ENCODE measurements around the gene OTOP1. TPM values are rescaled to one million over a fixed set of nuclear protein-coding genes. Genes with fewer than 3 reads are reported as not detected.
"Not testable (repeated sequence)": the region's sequence is repeated elsewhere in the genome, so short reads cannot be mapped to it uniquely, and the experiment has no call there.

Gene OTOP1
- total RNA-seq, 2 donors from 2014 or later, result not detected

- no peak overlapping the region for H3K4me3 Mint-ChIP-seq
- no peak overlapping the region for H3K27ac Mint-ChIP-seq
- DNase-seq, result no peak
- ATAC-seq, result no peak
- H3K4me1 Mint-ChIP-seq, result no peaks in the 10 kb centered on the region
- H3K36me3 Mint-ChIP-seq (ENCODE audit: low read depth), result peaks cover 3% of the 10 kb centered on the region
- H3K9me3 ChIP-seq (ENCODE audit: control insufficient read depth, low read length, poor library complexity, severe bottlenecking), result no peaks in the 10 kb centered on the region
- peaks cover 47% of the 10 kb centered on the region for H3K27me3 Mint-ChIP-seq
Observed at GRCh38 chr4:4217113-4217512, 9.6 kb downstream of the OTOP1 start.

GRCh38 chr4:4216648-4217047 is 10.1 kb downstream of the OTOP1 start:
- H3K36me3 Mint-ChIP-seq (ENCODE audit: low read depth), result peaks cover 3% of the 10 kb centered on the region

GRCh38 chr4:4213674-4214073 is 13.1 kb downstream of the OTOP1 start:
- H3K4me1 Mint-ChIP-seq; H3K27ac Mint-ChIP-seq; H3K9me3 ChIP-seq (ENCODE audit: control insufficient read depth, low read length, poor library complexity, severe bottlenecking); ATAC-seq; H3K4me3 Mint-ChIP-seq; H3K36me3 Mint-ChIP-seq (ENCODE audit: low read depth); DNase-seq: not testable (repeated sequence)
- peaks cover 63% of the 10 kb centered on the region for H3K27me3 Mint-ChIP-seq

More at GRCh38 chr4:4216648-4217047, 10.1 kb downstream of the OTOP1 start:
- H3K27ac Mint-ChIP-seq, result no peak overlapping the region
- H3K9me3 ChIP-seq (ENCODE audit: control insufficient read depth, low read length, poor library complexity, severe bottlenecking), result no peaks in the 10 kb centered on the region
- H3K4me3 Mint-ChIP-seq, result no peak overlapping the region
- DNase-seq, result no peak
- no peaks in the 10 kb centered on the region for H3K4me1 Mint-ChIP-seq
- peaks cover 43% of the 10 kb centered on the region for H3K27me3 Mint-ChIP-seq
- no peak for ATAC-seq

GRCh38 chr4:4206204-4206603 is 20.5 kb downstream of the OTOP1 start:
- H3K27me3 Mint-ChIP-seq, result peaks cover 62% of the 10 kb centered on the region
- H3K4me3 Mint-ChIP-seq, result no peak overlapping the region
- DNase-seq (no peak), ATAC-seq (no peak)
- no peak overlapping the region for H3K27ac Mint-ChIP-seq
- no peaks in the 10 kb centered on the region for H3K4me1 Mint-ChIP-seq
- H3K36me3 Mint-ChIP-seq (ENCODE audit: low read depth), result peaks cover 3% of the 10 kb centered on the region
- H3K9me3 ChIP-seq (ENCODE audit: control insufficient read depth, low read length, poor library complexity, severe bottlenecking), result no peaks in the 10 kb centered on the region

GRCh38 chr4:4204401-4204745 is 22.4 kb downstream of the OTOP1 start:
- Mint-ChIP-seq H3K4me3 (no peak overlapping the region), H3K27ac (no peak overlapping the region), H3K27me3 (peaks cover 46% of the 10 kb centered on the region), H3K36me3 (ENCODE audit: low read depth) (peaks cover 3% of the 10 kb centered on the region), H3K4me1 (no peaks in the 10 kb centered on the region)
- ATAC-seq, result no peak
- no peaks in the 10 kb centered on the region for H3K9me3 ChIP-seq (ENCODE audit: control insufficient read depth, low read length, poor library complexity, severe bottlenecking)
- no peak for DNase-seq

- Mint-ChIP-seq H3K4me3 (no peak overlapping the region), H3K27me3 (peaks cover 46% of the 10 kb centered on the region), H3K4me1 (no peaks in the 10 kb centered on the region), H3K27ac (no peak overlapping the region), H3K36me3 (ENCODE audit: low read depth) (peaks cover 3% of the 10 kb centered on the region)
- ATAC-seq, result no peak
- no peaks in the 10 kb centered on the region for H3K9me3 ChIP-seq (ENCODE audit: control insufficient read depth, low read length, poor library complexity, severe bottlenecking)
- no peak for DNase-seq
Observed at GRCh38 chr4:4203688-4204400, 22.9 kb downstream of the OTOP1 start.

- H3K4me3 Mint-ChIP-seq, result no peak overlapping the region
- DNase-seq (no peak), ATAC-seq (no peak)
- H3K9me3 ChIP-seq (ENCODE audit: control insufficient read depth, low read length, poor library complexity, severe bottlenecking), result no peaks in the 10 kb centered on the region
- H3K4me1 Mint-ChIP-seq, result no peaks in the 10 kb centered on the region
- H3K36me3 Mint-ChIP-seq (ENCODE audit: low read depth), result peaks cover 3% of the 10 kb centered on the region
- peaks cover 45% of the 10 kb centered on the region for H3K27me3 Mint-ChIP-seq
- H3K27ac Mint-ChIP-seq, result no peak overlapping the region
Observed at GRCh38 chr4:4202510-4202909, 24.2 kb downstream of the OTOP1 start.

GRCh38 chr4:4200624-4201023 is 26.1 kb downstream of the OTOP1 start:
- H3K9me3 ChIP-seq (ENCODE audit: control insufficient read depth, low read length, poor library complexity, severe bottlenecking), result no peaks in the 10 kb centered on the region
- Mint-ChIP-seq H3K4me3 (no peak overlapping the region), H3K36me3 (ENCODE audit: low read depth) (peaks cover 3% of the 10 kb centered on the region), H3K27ac (no peak overlapping the region), H3K27me3 (peaks cover 57% of the 10 kb centered on the region), H3K4me1 (no peaks in the 10 kb centered on the region)
- ATAC-seq (no peak), DNase-seq (no peak)

GRCh38 chr4:4195354-4195753 is 31.4 kb downstream of the OTOP1 start:
- Mint-ChIP-seq H3K27me3 (peaks cover 68% of the 10 kb centered on the region), H3K36me3 (ENCODE audit: low read depth) (peaks cover 4% of the 10 kb centered on the region), H3K4me1 (peaks cover 5% of the 10 kb centered on the region), H3K27ac (peak overlapping the region; percentile 81), H3K4me3 (no peak overlapping the region)
- H3K9me3 ChIP-seq (ENCODE audit: control insufficient read depth, low read length, poor library complexity, severe bottlenecking), result no peaks in the 10 kb centered on the region
- no peak for DNase-seq
- no peak for ATAC-seq

GRCh38 chr4:4188557-4188956 is 38.2 kb downstream of the OTOP1 start:
- H3K27ac Mint-ChIP-seq; ATAC-seq; H3K4me1 Mint-ChIP-seq; H3K4me3 Mint-ChIP-seq; H3K36me3 Mint-ChIP-seq (ENCODE audit: low read depth); H3K9me3 ChIP-seq (ENCODE audit: control insufficient read depth, low read length, poor library complexity, severe bottlenecking); DNase-seq: not testable (repeated sequence)
- H3K27me3 Mint-ChIP-seq, result peaks cover 62% of the 10 kb centered on the region

- no peaks in the 10 kb centered on the region for H3K9me3 ChIP-seq (ENCODE audit: control insufficient read depth, low read length, poor library complexity, severe bottlenecking)
- Mint-ChIP-seq H3K4me3 (no peak overlapping the region), H3K4me1 (peaks cover 2% of the 10 kb centered on the region), H3K36me3 (ENCODE audit: low read depth) (no peaks in the 10 kb centered on the region), H3K27ac (no peak overlapping the region), H3K27me3 (peaks cover 69% of the 10 kb centered on the region)
- no peak for DNase-seq
- ATAC-seq, result no peak
Observed at GRCh38 chr4:4185528-4185927, 41.2 kb downstream of the OTOP1 start.

GRCh38 chr4:4182835-4183568 is 43.7 kb downstream of the OTOP1 start:
- H3K27me3 Mint-ChIP-seq, result peaks cover 76% of the 10 kb centered on the region
- no peaks in the 10 kb centered on the region for H3K9me3 ChIP-seq (ENCODE audit: control insufficient read depth, low read length, poor library complexity, severe bottlenecking)
- no peak overlapping the region for H3K4me3 Mint-ChIP-seq
- H3K4me1 Mint-ChIP-seq, result peaks cover 2% of the 10 kb centered on the region
- DNase-seq (no peak), ATAC-seq (no peak)
- H3K27ac Mint-ChIP-seq, result no peak overlapping the region
- no peaks in the 10 kb centered on the region for H3K36me3 Mint-ChIP-seq (ENCODE audit: low read depth)

GRCh38 chr4:4170596-4171150 is 56.1 kb downstream of the OTOP1 start:
- DNase-seq (no peak), ATAC-seq (no peak)
- no peaks in the 10 kb centered on the region for H3K9me3 ChIP-seq (ENCODE audit: control insufficient read depth, low read length, poor library complexity, severe bottlenecking)
- H3K4me3 Mint-ChIP-seq, result no peak overlapping the region
- peaks cover 58% of the 10 kb centered on the region for H3K27me3 Mint-ChIP-seq
- no peaks in the 10 kb centered on the region for H3K36me3 Mint-ChIP-seq (ENCODE audit: low read depth)
- H3K4me1 Mint-ChIP-seq, result no peaks in the 10 kb centered on the region
- no peak overlapping the region for H3K27ac Mint-ChIP-seq

Data from T-helper 17 cell (primary cell).